Ectodermal cell (in vitro differentiated cells): ENCODE measurements around the gene MYO1A.
"Not testable (repeated sequence)": the region's sequence is repeated elsewhere in the genome, so short reads cannot be mapped to it uniquely, and the experiment has no call there.

ENCODE experiments used
- H3K27ac ChIP-seq: 2 replicates; pipeline ENCODE4 v1.7.0; 2013; ENCODE audit warnings: mild to moderate bottlenecking, low read depth, low read length; ENCODE audit not compliant: insufficient read depth, poor library complexity, severe bottlenecking
- H3K27me3 ChIP-seq: 2 replicates; pipeline ENCODE4 v1.7.0; 2013; ENCODE audit warnings: mild to moderate bottlenecking, low read length; ENCODE audit not compliant: insufficient read depth, control insufficient read depth, poor library complexity, severe bottlenecking
- H3K36me3 ChIP-seq: one replicate; pipeline ENCODE4 v1.7.0; 2013; ENCODE audit warnings: low read length; ENCODE audit not compliant: control insufficient read depth, insufficient read depth
- H3K4me1 ChIP-seq: one replicate; pipeline ENCODE4 v1.7.0; 2013; ENCODE audit warnings: low read length; ENCODE audit not compliant: control insufficient read depth, insufficient read depth
- H3K4me3 ChIP-seq: 2 replicates; pipeline ENCODE4 v1.7.0; 2013; ENCODE audit warnings: low read depth, low read length, control low read depth; ENCODE audit not compliant: insufficient read depth
- H3K9me3 ChIP-seq: 2 replicates; pipeline ENCODE4 v1.7.0; 2013; ENCODE audit warnings: mild to moderate bottlenecking, low read length, moderate library complexity; ENCODE audit not compliant: control insufficient read depth
- WGBS, 2 experiments: methylation state at CpG; one replicate each; pipeline ENCODE4 v1.1.7; 2013; ENCODE audit warnings: missing lambda C conversion rate in 2 of 2; 5-methylcytosine and 5-hydroxymethylcytosine counted together

The MYO1A gene

GRCh38 chr12:57066245-57066644 lies 16.3 kb upstream of the MYO1A start:
- H3K4me3 ChIP-seq: no peak overlapping the region
- peaks cover 35% of the 10 kb centered on the region for H3K36me3 ChIP-seq
- 97 to 98% methylated on average over 2 of the region's 2 CpGs for WGBS, 2 experiments
- no peaks in the 10 kb centered on the region for H3K27me3 ChIP-seq
- no peaks in the 10 kb centered on the region for H3K4me1 ChIP-seq
- H3K27ac ChIP-seq: no peak overlapping the region
- no peaks in the 10 kb centered on the region for H3K9me3 ChIP-seq

GRCh38 chr12:57063991-57064685 lies 14.2 kb upstream of the MYO1A start:
- no peak overlapping the region for H3K27ac ChIP-seq
- 81 to 97% methylated on average over 3 to 5 of the region's 5 CpGs for WGBS, 2 experiments
- no peaks in the 10 kb centered on the region for H3K4me1 ChIP-seq
- H3K9me3 ChIP-seq: no peaks in the 10 kb centered on the region
- H3K36me3 ChIP-seq: peaks cover 48% of the 10 kb centered on the region
- H3K4me3 ChIP-seq: no peak overlapping the region
- H3K27me3 ChIP-seq: no peaks in the 10 kb centered on the region

DNA sequence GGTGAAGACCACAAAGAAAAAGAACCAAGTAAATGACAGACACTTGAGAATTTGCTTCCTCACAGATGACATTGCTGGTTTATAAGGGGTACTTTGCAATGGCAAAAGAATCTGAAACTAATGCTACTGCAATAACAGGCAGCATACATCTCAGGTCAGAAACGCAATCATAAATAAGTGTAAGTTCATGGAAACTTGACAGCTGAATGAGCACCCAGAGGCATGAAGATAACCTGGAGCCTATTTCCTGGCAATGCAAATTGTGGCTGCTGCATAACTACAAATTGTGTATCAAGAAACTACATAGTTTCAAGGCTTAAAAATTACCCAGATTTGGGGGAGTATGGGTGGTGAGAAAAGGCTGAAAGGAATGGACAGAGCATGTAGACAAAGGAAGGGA lies 8.5 kb upstream of the MYO1A start:
- no peaks in the 10 kb centered on the region for H3K4me1 ChIP-seq
- H3K27me3 ChIP-seq: no peaks in the 10 kb centered on the region
- 92 to 94% methylated on average over 1 of the region's 1 CpG for WGBS, 2 experiments
- no peak overlapping the region for H3K27ac ChIP-seq
- H3K36me3 ChIP-seq: peaks cover 43% of the 10 kb centered on the region
- no peaks in the 10 kb centered on the region for H3K9me3 ChIP-seq
- H3K4me3 ChIP-seq: no peak overlapping the region

GRCh38 chr12:57057067-57057751 lies 7.3 kb upstream of the MYO1A start:
- Histone ChIP-seq H3K4me1 (no peaks in the 10 kb centered on the region), H3K4me3 (no peak overlapping the region), H3K27me3 (no peaks in the 10 kb centered on the region), H3K9me3 (no peaks in the 10 kb centered on the region), H3K27ac (no peak overlapping the region), H3K36me3 (peaks cover 37% of the 10 kb centered on the region)
- WGBS, 2 experiments: 94 to 98% methylated on average over 6 of the region's 6 CpGs

GRCh38 chr12:57055824-57056223 lies 5.9 kb upstream of the MYO1A start:
- Histone ChIP-seq H3K4me1 (no peaks in the 10 kb centered on the region), H3K4me3 (no peak overlapping the region), H3K36me3 (peaks cover 37% of the 10 kb centered on the region), H3K27ac (no peak overlapping the region), H3K9me3 (no peaks in the 10 kb centered on the region), H3K27me3 (no peaks in the 10 kb centered on the region)
- 87 to 92% methylated on average over 3 of the region's 3 CpGs for whole genome bisulfite sequencing, 2 experiments

- peaks cover 17% of the 10 kb centered on the region for H3K36me3 ChIP-seq
- WGBS, 2 experiments: 89 to 93% methylated on average over 3 of the region's 4 CpGs
- H3K27me3 ChIP-seq, H3K9me3 ChIP-seq, H3K4me1 ChIP-seq, H3K4me3 ChIP-seq, H3K27ac ChIP-seq: not testable (repeated sequence)
These were observed 4.0 kb upstream of the MYO1A start for GRCh38 chr12:57053901-57054300.

DNA sequence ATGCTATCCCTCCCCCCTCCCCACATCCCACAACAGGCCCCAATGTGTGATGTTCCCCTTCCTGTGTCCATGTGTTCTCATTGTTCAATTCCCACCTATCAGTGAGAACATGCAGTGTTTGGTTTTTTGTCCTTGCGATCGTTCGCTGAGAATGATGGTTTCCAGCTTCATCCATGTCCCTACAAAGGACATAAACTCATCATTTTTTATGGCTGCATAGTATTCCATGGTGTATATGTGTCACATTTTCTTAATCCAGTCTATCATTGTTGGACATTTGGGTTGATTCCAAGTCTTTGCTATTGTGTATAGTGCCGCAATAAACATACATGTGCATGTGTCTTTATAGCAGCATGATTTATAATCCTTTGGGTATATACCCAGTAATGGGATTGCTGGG lies 3.2 kb upstream of the MYO1A start:
- not testable (repeated sequence) for H3K27ac ChIP-seq, H3K4me3 ChIP-seq, H3K9me3 ChIP-seq, H3K4me1 ChIP-seq, H3K27me3 ChIP-seq
- 77 to 89% methylated on average over 3 of the region's 4 CpGs for WGBS, 2 experiments
- peaks cover 11% of the 10 kb centered on the region for H3K36me3 ChIP-seq

GRCh38 chr12:57051011-57051410 lies 1.1 kb upstream of the MYO1A start:
- WGBS, 2 experiments: 100% methylated on average over 1 of the region's 1 CpG
- Histone ChIP-seq H3K4me1 (no peaks in the 10 kb centered on the region), H3K27me3 (no peaks in the 10 kb centered on the region), H3K27ac (no peak overlapping the region), H3K9me3 (no peaks in the 10 kb centered on the region), H3K4me3 (no peak overlapping the region), H3K36me3 (no peaks in the 10 kb centered on the region)

DNA sequence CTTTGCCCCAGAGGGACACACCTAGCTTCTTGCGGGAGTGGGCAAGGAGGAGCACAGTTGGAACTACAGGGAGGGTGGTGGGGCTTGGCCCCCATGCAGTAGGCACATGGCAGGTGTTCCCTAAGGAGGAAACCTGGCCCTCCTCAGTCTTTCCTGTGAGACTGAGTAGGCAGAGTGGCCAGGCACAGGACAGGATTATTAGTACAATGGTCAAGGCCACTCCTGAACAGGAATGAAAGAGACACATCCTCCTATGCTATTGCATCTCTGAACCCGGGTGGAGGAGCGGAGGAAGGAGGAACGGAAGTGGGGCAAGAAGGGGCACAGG lies 846 bp downstream of the MYO1A start:
- H3K36me3 ChIP-seq: no peaks in the 10 kb centered on the region
- H3K27ac ChIP-seq: no peak overlapping the region
- H3K4me3 ChIP-seq: no peak overlapping the region
- no peaks in the 10 kb centered on the region for H3K27me3 ChIP-seq
- 92 to 95% methylated on average over 4 of the region's 4 CpGs for WGBS, 2 experiments
- H3K9me3 ChIP-seq: no peaks in the 10 kb centered on the region
- no peaks in the 10 kb centered on the region for H3K4me1 ChIP-seq

- Histone ChIP-seq H3K9me3 (no peaks in the 10 kb centered on the region), H3K27ac (no peak overlapping the region), H3K4me3 (no peak overlapping the region), H3K4me1 (no peaks in the 10 kb centered on the region), H3K27me3 (no peaks in the 10 kb centered on the region), H3K36me3 (no peaks in the 10 kb centered on the region)
- WGBS, 2 experiments: 69 to 89% methylated on average over 1 of the region's 1 CpG
These were observed 1.4 kb downstream of the MYO1A start for GRCh38 chr12:57048423-57049118.
